GM21576 (cell line): Measurements from ENCODE around the gene ADAMTS13.

Experiments
- ATAC-seq: cut with Tn5 transposase; IDR thresholded peaks from one replicate; pipeline ENCODE4 v1.9.1; 2021; ENCODE audit warnings: mild to moderate bottlenecking, moderate library complexity; ENCODE audit not compliant: unreplicated experiment

ADAMTS13 gene

DNA sequence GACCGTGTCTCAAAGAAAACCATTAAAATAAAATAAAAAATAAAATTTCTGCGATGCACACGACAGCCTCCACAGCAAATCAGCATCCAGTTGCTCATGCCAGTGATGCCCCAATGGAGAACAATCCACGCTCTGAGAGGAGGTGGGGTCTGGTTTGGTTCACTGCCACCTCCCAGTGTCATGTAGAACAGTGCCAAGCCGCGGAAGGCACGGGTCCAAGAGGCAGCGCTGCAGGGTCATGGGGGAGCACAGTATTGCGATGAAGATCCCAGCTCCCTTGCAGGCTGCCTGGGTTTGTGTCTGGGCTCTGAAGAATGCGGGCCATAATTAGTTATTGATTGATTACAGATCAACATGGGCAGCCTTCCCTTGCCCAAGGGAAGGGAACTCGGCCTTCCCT lies 31.5 kb downstream of the ADAMTS13 start:
- no peak for ATAC-seq

DNA sequence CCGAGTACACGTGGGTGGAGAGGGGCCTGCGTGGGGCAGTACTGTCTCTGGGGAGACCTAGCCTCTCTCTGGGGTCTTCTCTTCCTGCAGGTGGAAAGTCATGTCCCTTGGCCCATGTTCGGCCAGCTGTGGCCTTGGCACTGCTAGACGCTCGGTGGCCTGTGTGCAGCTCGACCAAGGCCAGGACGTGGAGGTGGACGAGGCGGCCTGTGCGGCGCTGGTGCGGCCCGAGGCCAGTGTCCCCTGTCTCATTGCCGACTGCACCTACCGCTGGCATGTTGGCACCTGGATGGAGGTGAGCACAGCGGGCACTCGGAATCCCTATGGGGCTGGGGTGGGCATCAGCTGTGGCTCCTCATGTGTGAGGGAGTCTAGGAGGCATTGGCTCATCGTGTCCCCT lies 32.2 kb downstream of the ADAMTS13 start:
- no peak for ATAC-seq

- no peak for ATAC-seq
Measured at GRCh38 chr9:133454943-133455673, 32.9 kb downstream of the ADAMTS13 start.

DNA sequence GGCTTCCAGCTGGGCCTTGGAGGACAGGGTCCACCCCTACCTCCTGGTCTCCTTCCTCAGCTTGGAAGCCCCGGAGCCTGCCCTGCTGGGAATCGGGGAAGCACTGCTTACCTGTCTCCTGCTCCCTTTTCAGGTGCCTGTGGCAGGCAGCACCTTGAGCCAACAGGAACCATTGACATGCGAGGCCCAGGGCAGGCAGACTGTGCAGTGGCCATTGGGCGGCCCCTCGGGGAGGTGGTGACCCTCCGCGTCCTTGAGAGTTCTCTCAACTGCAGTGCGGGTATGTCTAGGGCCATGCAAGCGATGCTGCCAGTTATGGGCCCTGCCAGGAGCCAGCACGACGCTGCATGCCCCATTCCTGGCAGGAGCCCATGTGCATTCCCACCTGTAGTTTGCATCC lies 33.8 kb downstream of the ADAMTS13 start:
- ATAC-seq: no peak

DNA sequence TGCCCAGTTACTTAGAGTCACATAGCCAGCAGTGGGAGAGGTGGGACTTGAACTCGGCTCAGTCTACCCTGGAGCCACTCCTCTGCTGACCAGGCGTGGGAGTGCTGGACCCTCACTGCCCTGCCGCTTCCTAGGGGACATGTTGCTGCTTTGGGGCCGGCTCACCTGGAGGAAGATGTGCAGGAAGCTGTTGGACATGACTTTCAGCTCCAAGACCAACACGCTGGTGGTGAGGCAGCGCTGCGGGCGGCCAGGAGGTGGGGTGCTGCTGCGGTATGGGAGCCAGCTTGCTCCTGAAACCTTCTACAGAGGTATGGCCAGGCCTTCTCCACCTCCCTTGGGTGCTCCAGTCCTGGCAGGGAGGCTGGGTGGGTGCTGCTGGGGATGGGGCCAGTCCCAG lies 34.2 kb downstream of the ADAMTS13 start:
- ATAC-seq: no peak

- no peak for ATAC-seq
Measured at GRCh38 chr9:133457233-133457632, 35.1 kb downstream of the ADAMTS13 start.

- no peak for ATAC-seq
Measured at GRCh38 chr9:133457748-133458147, 35.6 kb downstream of the ADAMTS13 start.

GRCh38 chr9:133458643-133459312 lies 36.6 kb downstream of the ADAMTS13 start:
- no peak for ATAC-seq

DNA sequence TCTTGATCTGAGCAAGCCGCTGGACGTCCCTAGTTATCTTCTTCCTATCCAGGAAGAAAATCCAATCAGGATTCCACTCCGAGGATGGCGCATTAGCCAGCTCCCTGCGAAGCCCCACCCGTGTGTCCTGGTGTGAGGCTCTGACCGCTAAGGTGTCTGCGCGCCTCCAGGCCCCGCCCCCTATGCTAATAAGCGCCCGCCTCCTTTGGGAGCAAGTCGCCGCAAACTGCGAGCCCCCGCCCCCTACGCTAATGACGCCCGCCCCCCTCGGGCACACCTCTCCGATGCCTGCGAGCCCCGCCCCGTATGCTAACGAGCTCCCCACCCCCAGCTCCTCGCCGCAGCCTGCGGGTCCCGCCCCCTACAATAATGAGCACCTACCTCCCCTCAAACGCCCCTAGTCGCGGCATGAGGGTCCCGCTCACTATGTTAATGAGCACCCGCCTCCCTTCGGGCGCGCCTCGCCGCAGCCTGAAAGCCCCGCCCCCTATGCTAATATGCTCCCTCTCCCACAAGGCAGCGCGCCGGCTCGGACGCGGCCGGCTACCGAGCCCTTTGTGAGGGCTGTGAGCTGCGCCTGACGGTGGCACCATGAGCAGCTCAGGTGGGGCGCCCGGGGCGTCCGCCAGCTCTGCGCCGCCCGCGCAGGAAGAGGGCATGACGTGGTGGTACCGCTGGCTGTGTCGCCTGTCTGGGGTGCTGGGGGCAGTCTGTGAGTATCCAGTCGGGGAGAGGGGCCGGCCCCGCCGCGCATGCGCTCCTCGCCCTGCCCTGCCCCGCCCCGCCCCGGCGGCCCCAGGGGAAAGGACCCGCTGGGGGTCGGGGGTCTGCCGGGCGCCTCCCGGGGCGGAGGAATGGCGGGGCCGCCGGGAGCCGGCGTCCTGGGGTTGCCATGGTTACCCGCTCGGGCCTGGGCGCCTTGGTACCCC lies 37.6 kb downstream of the ADAMTS13 start, which contains the start of gene CACFD1:
TSS of gene CACFD1 (plus strand) at position 503 of the 929 bp plus-strand sequence. CDS start at position 592, 89 bp downstream.
- ATAC-seq: peak; percentile 68

GRCh38 chr9:133460405-133461175 lies 38.4 kb downstream of the ADAMTS13 start:
- ATAC-seq: peak; percentile 19

DNA sequence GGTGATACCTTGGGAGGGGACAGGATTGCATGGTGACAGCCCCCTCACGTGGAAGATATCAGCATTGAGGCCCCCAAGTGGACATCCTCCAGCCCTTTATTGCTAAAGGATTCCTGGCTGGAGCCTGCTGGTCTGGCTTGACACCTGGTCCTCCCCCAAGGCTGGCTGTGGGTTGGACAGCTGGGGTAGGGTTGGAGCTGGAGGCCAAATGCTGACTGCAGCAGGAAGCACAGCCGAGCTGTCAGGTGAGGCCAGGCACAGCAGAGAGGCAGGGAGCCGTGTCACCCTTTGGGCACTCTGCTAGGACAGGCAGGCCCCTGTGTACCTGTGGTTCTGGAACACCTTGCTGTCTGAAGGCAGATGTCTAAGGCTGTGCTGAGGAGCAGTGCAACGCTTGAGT lies 39.8 kb downstream of the ADAMTS13 start:
- no peak for ATAC-seq

DNA sequence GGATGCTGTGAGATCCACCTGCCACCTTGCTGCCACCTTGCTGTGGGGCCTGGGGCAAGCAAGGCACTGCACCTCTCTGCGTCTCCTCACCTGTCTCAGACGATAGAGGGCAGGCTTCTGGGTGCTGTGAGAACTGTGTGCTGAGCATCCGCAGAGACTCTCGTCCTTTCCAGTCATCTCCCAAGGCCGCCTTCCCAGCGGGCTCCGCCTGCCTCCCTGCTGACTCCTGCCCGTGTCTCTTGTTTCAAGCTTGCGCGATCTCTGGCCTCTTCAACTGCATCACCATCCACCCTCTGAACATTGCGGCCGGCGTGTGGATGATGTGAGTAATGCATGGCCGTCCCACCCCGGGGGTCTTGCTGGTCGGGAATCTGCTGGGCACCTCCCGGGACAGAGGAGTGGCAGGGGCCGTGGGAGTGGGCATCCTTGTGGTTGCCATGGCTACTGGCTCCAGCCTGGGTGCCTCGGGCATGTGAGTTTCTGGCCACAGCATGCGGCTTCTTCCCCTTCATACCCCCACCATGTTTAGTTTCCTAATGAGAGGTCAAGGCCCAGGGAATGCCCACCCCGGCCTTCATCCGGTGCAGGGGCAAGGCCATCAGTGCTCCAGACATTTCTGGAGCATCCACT lies 41.2 kb downstream of the ADAMTS13 start:
- ATAC-seq: no peak

- no peak for ATAC-seq
Measured at GRCh38 chr9:133463864-133464615, 41.9 kb downstream of the ADAMTS13 start.

- ATAC-seq: no peak
Measured at GRCh38 chr9:133464638-133465037, 42.5 kb downstream of the ADAMTS13 start.

DNA sequence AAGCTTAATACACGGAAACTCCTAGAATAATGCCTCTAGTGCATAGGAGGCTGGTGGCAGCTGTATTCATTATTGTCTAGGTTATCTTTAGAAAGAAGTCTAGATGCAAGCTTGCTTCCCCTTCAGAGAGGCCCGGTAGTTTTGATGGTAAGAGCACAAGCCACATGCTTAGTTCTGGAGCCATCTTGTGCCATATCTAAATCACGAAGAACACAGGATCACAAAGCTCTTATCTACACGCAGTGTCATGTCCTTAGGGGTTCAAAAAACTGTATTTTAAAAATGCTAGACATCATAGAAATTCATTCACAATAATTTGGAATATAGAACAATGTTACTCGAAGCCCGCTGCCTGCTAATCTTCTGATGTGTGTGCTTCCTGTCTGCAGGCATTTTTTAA lies 43.8 kb downstream of the ADAMTS13 start:
- no peak for ATAC-seq

- ATAC-seq: no peak
Measured at GRCh38 chr9:133467101-133467500, 44.9 kb downstream of the ADAMTS13 start.

- ATAC-seq: no peak
Measured at GRCh38 chr9:133468374-133468773, 46.2 kb downstream of the ADAMTS13 start.

GRCh38 chr9:133468777-133469421 lies 46.7 kb downstream of the ADAMTS13 start:
- ATAC-seq: no peak

DNA sequence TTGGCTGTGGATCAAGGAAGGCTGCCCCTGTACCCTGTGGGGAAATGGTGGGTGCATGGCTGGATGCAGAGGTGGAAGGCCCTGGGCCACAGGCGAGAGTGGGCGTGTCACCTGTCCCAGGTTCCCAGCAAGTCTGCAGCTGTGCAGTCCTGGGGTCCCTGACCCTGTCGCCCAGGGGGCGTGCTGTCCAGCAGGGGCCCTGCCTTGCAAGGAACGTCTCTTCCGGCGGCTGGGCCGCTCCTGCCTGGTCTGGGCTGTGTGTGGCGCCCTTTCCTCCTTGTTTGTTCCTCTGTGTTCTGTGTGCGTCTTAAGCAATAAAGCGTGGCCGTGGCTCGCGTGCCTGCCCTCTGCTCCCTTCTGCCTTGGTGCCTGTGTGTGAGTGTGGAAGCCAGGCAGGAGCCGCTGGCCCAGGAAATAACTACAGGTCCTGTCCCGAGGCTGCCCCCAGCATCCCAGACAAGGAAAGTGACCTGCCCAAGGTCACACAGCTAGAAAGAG lies 48.3 kb downstream of the ADAMTS13 start:
- ATAC-seq: no peak
